SK-N-SH (cell line): Measurements from ENCODE around the gene AKT3. TPM values are rescaled to one million over a fixed set of nuclear protein-coding genes. Genes with fewer than 3 reads are reported as not detected.

Source experiments
- CTCF ChIA-PET: fragments of 300-600, 350-600 bp; formaldehyde crosslinking; extraction: SDS; loops from one replicate; lab custom pipeline; 2021; lab: Yijun Ruan, JAX
- POLR2A ChIA-PET: fragments of 350-600 bp; sonication (Branson Sonifier 250); formaldehyde crosslinking; extraction: SDS; loops from one replicate; lab custom pipeline; 2020; ENCODE audit warnings: antibody characterized with exemption, inconsistent platforms; lab: Yijun Ruan, JAX
- DNase-seq: peaks from one replicate; pipeline ENCODE4 v3.0.0; 2012
- H2AFZ ChIP-seq: fragments of 200-600 bp; sonication (generic); 2 replicates; pipeline ENCODE4 v1.8.1; 2016; ENCODE audit warnings: antibody characterized with exemption, mild to moderate bottlenecking, low read depth
- H3F3A ChIP-seq: fragments of 200-600 bp; sonication (generic); replicated peaks from 2 replicates; pipeline ENCODE3; 2016; ENCODE audit warnings: antibody characterized with exemption, mild to moderate bottlenecking; ENCODE audit not compliant: insufficient read depth
- H3K27ac ChIP-seq, 2 experiments: fragments of 200-500 bp in 1 of 2; fragments of 200-600 bp in 1 of 2; sonication (Bioruptor generic) in 1 of 2; sonication (generic), shearing (Covaris generic) in 1 of 2; 2 replicates each; pipeline versions ENCODE4 v1.5.1 to v1.6.1; 2014 to 2016; ENCODE audit warnings: low read depth in 2 of 2, inconsistent platforms in 1 of 2, low read length in 1 of 2, mild to moderate bottlenecking in 1 of 2, mixed read lengths in 1 of 2
- H3K27me3 ChIP-seq: fragments of 200-600 bp; sonication (generic), shearing (Covaris generic); 2 replicates; pipeline ENCODE4 v1.6.1; 2016; ENCODE audit warnings: mixed run types; ENCODE audit not compliant: insufficient read depth
- H3K36me3 ChIP-seq, 2 experiments: fragments of 200-500 bp in 1 of 2; fragments of 200-600 bp in 1 of 2; sonication (Bioruptor generic) in 1 of 2; sonication (generic) in 1 of 2; replicated peaks in 1 of 2; 2 replicates each; pipeline versions ENCODE3 to v1.5.1; 2014 to 2016; ENCODE audit warnings: low read length in 1 of 2, mild to moderate bottlenecking in 1 of 2; ENCODE audit not compliant: insufficient read depth in 2 of 2, control insufficient read depth in 1 of 2
- H3K4me1 ChIP-seq, 2 experiments: fragments of 200-500 bp in 1 of 2; fragments of 200-600 bp in 1 of 2; sonication (Bioruptor generic) in 1 of 2; sonication (generic), shearing (Covaris generic) in 1 of 2; 2 replicates each; pipeline versions ENCODE4 v1.5.1 to v1.6.1; 2014 to 2016; ENCODE audit warnings: low read depth in 1 of 2, low read length in 1 of 2, mixed run types in 1 of 2; ENCODE audit not compliant: insufficient read depth in 2 of 2, control insufficient read depth in 1 of 2
- H3K4me2 ChIP-seq: fragments of 200-600 bp; sonication (generic), shearing (Covaris generic); 2 replicates; pipeline ENCODE4 v1.6.1; 2017; ENCODE audit warnings: mixed run types
- H3K4me3 ChIP-seq, 2 experiments: fragments of 200-500 bp in 1 of 2; fragments of 200-600 bp in 1 of 2; sonication (Bioruptor generic) in 1 of 2; sonication (generic), shearing (Covaris generic) in 1 of 2; 2 replicates each; pipeline versions ENCODE4 v1.5.1 to v1.8.1; 2014 to 2016; ENCODE audit warnings: low read depth in 2 of 2, inconsistent platforms in 1 of 2, low read length in 1 of 2, mild to moderate bottlenecking in 1 of 2, mixed read lengths in 1 of 2, moderate library complexity in 1 of 2
- H3K79me2 ChIP-seq: fragments of 200-600 bp; sonication (generic); 2 replicates; pipeline ENCODE4 v1.8.1; 2017; ENCODE audit warnings: mild to moderate bottlenecking; ENCODE audit not compliant: insufficient read depth
- H3K9ac ChIP-seq: fragments of 200-600 bp; sonication (generic); 2 replicates; pipeline ENCODE4 v1.6.1; 2017; ENCODE audit warnings: mixed run types
- H3K9me2 ChIP-seq: fragments of 200-600 bp; sonication (generic); 2 replicates; pipeline ENCODE4 v1.6.1; 2017; ENCODE audit warnings: mixed run types
- H3K9me3 ChIP-seq: fragments of 200-600 bp; sonication (generic); 2 replicates; pipeline ENCODE4 v1.6.1; 2017; ENCODE audit warnings: mixed run types, mild to moderate bottlenecking, moderate library complexity
- H4K20me1 ChIP-seq: fragments of 200-600 bp; sonication (generic); 2 replicates; pipeline ENCODE4 v1.6.1; 2017; ENCODE audit warnings: mild to moderate bottlenecking, mixed run types; ENCODE audit not compliant: insufficient read depth
- CTCF ChIP-seq: fragments of 200-600 bp; sonication (generic); IDR thresholded peaks from 2 replicates; pipeline ENCODE4 v1.6.1; 2017; ENCODE audit warnings: antibody characterized with exemption, mild to moderate bottlenecking, moderate library complexity
- EZH2phosphoT487 ChIP-seq: fragments of 200-600 bp; sonication (generic); IDR thresholded peaks from 2 replicates; pipeline ENCODE4 v1.6.1; 2017; ENCODE audit warnings: low read depth, mixed run types, mild to moderate bottlenecking, antibody characterized with exemption, moderate library complexity, borderline replicate concordance
- FOXJ3 ChIP-seq: sonication (generic); formaldehyde crosslinking; IDR thresholded peaks from 2 replicates; pipeline ENCODE4 v1.5.1; 2020; ENCODE audit warnings: mild to moderate bottlenecking, missing genetic modification reagents
- GABPA ChIP-seq: IDR thresholded peaks from 2 replicates; pipeline ENCODE4 v1.4.0; 2012; ENCODE audit warnings: low read depth, mild to moderate bottlenecking
- GATA2 ChIP-seq: sonication (generic); formaldehyde crosslinking; IDR thresholded peaks from 2 replicates; pipeline ENCODE4 v1.5.0; 2020; ENCODE audit warnings: mild to moderate bottlenecking, missing genetic modification reagents
- JUND ChIP-seq: IDR thresholded peaks from 2 replicates; pipeline ENCODE4 v1.4.0; 2012
- MAX ChIP-seq: IDR thresholded peaks from 2 replicates; pipeline ENCODE4 v1.4.0; 2012; ENCODE audit warnings: low read depth
- MEF2A ChIP-seq: IDR thresholded peaks from 2 replicates; pipeline ENCODE4 v1.4.0; 2012; ENCODE audit warnings: low read depth, borderline replicate concordance
- NFIC ChIP-seq: IDR thresholded peaks from 2 replicates; pipeline ENCODE4 v1.4.0; 2012; ENCODE audit warnings: borderline replicate concordance
- POLR2AphosphoS5 ChIP-seq: IDR thresholded peaks from 2 replicates; pipeline ENCODE4 v1.6.1; 2012; ENCODE audit warnings: low read depth, low read length
- REST ChIP-seq: IDR thresholded peaks from 2 replicates; pipeline ENCODE4 v1.6.1; 2012; ENCODE audit warnings: mild to moderate bottlenecking, low read depth, low read length, moderate library complexity
- RFX5 ChIP-seq: IDR thresholded peaks from 2 replicates; pipeline ENCODE4 v1.6.1; 2012; ENCODE audit warnings: mild to moderate bottlenecking, improper control_type of control experiment, low read length
- RXRA ChIP-seq: IDR thresholded peaks from 2 replicates; pipeline ENCODE4 v1.4.0; 2012; ENCODE audit warnings: low read depth, mild to moderate bottlenecking, borderline replicate concordance
- SIN3A ChIP-seq: IDR thresholded peaks from 2 replicates; pipeline ENCODE4 v1.6.1; 2012; ENCODE audit warnings: low read depth, mild to moderate bottlenecking, low read length, moderate library complexity, borderline replicate concordance
- TCF12 ChIP-seq: IDR thresholded peaks from 2 replicates; pipeline ENCODE4 v1.4.0; 2012
- TEAD4 ChIP-seq: IDR thresholded peaks from 2 replicates; pipeline ENCODE4 v1.4.0; 2012; ENCODE audit warnings: mild to moderate bottlenecking, borderline replicate concordance; ENCODE audit not compliant: insufficient read depth
- USF1 ChIP-seq: IDR thresholded peaks from 2 replicates; pipeline ENCODE4 v1.4.0; 2012; ENCODE audit warnings: low read depth, borderline replicate concordance
- YY1 ChIP-seq: IDR thresholded peaks from 2 replicates; pipeline ENCODE4 v1.4.0; 2012; ENCODE audit warnings: low read depth, mild to moderate bottlenecking
- ZBTB33 ChIP-seq: IDR thresholded peaks from 2 replicates; pipeline ENCODE4 v1.4.0; 2012; ENCODE audit warnings: low read depth, borderline replicate concordance
- WGBS: methylation state at CpG from one replicate; pipeline ENCODE4 v1.1.6; 2017; ENCODE audit warnings: low lambda C conversion rate; 5-methylcytosine and 5-hydroxymethylcytosine counted together
- polyA plus RNA-seq, 3 experiments: library from polyadenylated mRNA; depleted of rRNA; stranded (reverse); fragments of >200 nt; gene quantifications; 2 replicates each; pipeline ENCODE4 v1.2.3, GENCODE V29; 2012

The AKT3 gene
- polyA plus RNA-seq, 1 of the 3 experiments (the other 2 are of a cell fraction) = 12.7 TPM

- no peaks in the 10 kb centered on the region for H3K27me3 ChIP-seq
- POLR2A ChIA-PET = no interaction called here
- H4K20me1 ChIP-seq = peaks cover 6% of the 10 kb centered on the region; the same call in 1 of the 2 replicates
- WGBS = 93% methylated on average over 3 of the region's 3 CpGs
- H3K4me1 ChIP-seq = no peaks in the 10 kb centered on the region; a peak in 1 of 4 replicates
- H3K9me2 ChIP-seq = no peaks in the 10 kb centered on the region
- H2AFZ ChIP-seq = no peak overlapping the region
- H3K4me2 ChIP-seq = no peak overlapping the region
- peaks cover 9% of the 10 kb centered on the region for H3F3A ChIP-seq
- H3K27ac ChIP-seq = no peak overlapping the region
- CTCF ChIA-PET = no interaction called here
- no peak for DNase-seq
- no peak overlapping the region for H3K4me3 ChIP-seq
- H3K36me3 ChIP-seq = peaks cover 0 to 19% of the 10 kb centered on the region in 2 experiments
- no peaks in the 10 kb centered on the region for H3K9me3 ChIP-seq
- H3K9ac ChIP-seq = no peak overlapping the region
- H3K79me2 ChIP-seq = peaks cover 94% of the 10 kb centered on the region
- TF ChIP-seq CTCF = no peak
- no peak for TF ChIP-seq NFIC
- no peak for TF ChIP-seq MAX
- TF ChIP-seq GABPA = no peak
- TF ChIP-seq REST = no peak
- TF ChIP-seq SIN3A = no peak
- no peak for TF ChIP-seq USF1
- TF ChIP-seq GATA2 (CRISPR knock-in tag) = no peak
- no peak for TF ChIP-seq TEAD4
- no peak for TF ChIP-seq MEF2A
- no peak for TF ChIP-seq FOXJ3 (CRISPR knock-in tag)
- no peak for TF ChIP-seq TCF12
- TF ChIP-seq JUND = no peak
- no peak for TF ChIP-seq POLR2AphosphoS5
- TF ChIP-seq EZH2phosphoT487 = no peak
- no peak for TF ChIP-seq RXRA
- no peak for TF ChIP-seq ZBTB33
- no peak for TF ChIP-seq RFX5
- no peak for TF ChIP-seq YY1
These were observed 47.3 kb downstream of the AKT3 start for GRCh38 chr1:243802736-243803135.
